ENCODE data around the gene ENAH.
A peak's percentile ranks its signal among the peaks of the same experiment; 100 is the strongest.
"Not testable (repeated sequence)": the region's sequence is repeated elsewhere in the genome, so short reads cannot be mapped to it uniquely, and the experiment has no call there.

Gene ENAH

DNA sequence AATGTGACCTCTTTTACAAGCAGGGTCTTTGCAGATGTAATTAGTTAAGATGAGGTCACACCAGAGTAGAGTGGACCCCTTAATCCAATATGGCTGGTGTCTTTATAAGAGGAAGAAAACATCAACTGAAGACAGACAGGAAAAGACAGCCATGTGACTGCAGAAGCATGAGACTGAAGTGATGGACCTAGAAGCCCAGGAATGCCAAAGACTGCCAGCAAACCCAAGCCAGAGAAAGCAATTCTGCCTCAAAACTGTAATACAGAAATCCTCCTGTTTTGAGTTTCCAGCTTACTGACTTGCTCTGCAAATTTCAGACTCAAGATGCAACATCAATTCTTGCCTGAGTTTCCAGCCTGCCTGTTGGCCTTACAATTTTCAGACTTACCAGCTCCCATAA lies 17.3 kb downstream of the ENAH start:
- Mint-ChIP-seq H3K27me3 (ENCODE audit: low read depth, poor library complexity) (no peaks in the 10 kb centered on the region), H3K27ac (no peak overlapping the region)
- no peak for DNase-seq

DNA sequence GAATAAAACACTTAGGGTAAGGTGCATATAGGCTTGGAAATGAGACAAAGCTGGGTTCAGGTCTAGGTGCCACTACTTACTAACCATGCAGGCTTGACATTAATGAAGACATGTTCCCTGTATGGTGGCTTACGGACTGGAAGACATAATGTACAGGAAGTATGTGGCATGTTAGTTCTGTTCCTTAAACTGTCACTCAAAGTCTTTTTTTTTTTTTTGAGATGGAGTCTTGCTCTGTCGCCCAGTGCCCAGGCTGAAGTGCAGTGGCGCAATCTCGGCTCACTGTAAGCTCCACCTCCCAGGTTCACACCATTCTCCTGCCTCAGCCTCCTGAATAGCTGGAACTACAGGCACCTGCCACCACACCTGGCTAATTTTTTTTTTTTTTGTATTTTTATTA lies 20.1 kb downstream of the ENAH start:
- Mint-ChIP-seq H3K4me1 (peaks cover 24% of the 10 kb centered on the region), H3K9me3 (peaks cover 14% of the 10 kb centered on the region), H3K36me3 (ENCODE audit: low read depth) (peaks cover 53% of the 10 kb centered on the region)
- H3K4me3 Mint-ChIP-seq; H3K27me3 Mint-ChIP-seq (ENCODE audit: low read depth, poor library complexity); H3K27ac Mint-ChIP-seq; DNase-seq: not testable (repeated sequence)

More for the DNA sequence above, 17.3 kb downstream of the ENAH start:
- TF ChIP-seq, protein P1, sequence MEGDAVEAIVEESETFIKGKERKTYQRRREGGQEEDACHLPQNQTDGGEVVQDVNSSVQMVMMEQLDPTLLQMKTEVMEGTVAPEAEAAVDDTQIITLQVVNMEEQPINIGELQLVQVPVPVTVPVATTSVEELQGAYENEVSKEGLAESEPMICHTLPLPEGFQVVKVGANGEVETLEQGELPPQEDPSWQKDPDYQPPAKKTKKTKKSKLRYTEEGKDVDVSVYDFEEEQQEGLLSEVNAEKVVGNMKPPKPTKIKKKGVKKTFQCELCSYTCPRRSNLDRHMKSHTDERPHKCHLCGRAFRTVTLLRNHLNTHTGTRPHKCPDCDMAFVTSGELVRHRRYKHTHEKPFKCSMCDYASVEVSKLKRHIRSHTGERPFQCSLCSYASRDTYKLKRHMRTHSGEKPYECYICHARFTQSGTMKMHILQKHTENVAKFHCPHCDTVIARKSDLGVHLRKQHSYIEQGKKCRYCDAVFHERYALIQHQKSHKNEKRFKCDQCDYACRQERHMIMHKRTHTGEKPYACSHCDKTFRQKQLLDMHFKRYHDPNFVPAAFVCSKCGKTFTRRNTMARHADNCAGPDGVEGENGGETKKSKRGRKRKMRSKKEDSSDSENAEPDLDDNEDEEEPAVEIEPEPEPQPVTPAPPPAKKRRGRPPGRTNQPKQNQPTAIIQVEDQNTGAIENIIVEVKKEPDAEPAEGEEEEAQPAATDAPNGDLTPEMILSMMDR (IDR thresholded peaks at IDR 0.05), result no peak
- H3K4me3 Mint-ChIP-seq, result no peak overlapping the region
- peaks cover 76% of the 10 kb centered on the region for H3K36me3 Mint-ChIP-seq (ENCODE audit: low read depth)
- peaks cover 9% of the 10 kb centered on the region for H3K4me1 Mint-ChIP-seq
- H3K9me3 Mint-ChIP-seq, result peaks cover 42% of the 10 kb centered on the region

DNA sequence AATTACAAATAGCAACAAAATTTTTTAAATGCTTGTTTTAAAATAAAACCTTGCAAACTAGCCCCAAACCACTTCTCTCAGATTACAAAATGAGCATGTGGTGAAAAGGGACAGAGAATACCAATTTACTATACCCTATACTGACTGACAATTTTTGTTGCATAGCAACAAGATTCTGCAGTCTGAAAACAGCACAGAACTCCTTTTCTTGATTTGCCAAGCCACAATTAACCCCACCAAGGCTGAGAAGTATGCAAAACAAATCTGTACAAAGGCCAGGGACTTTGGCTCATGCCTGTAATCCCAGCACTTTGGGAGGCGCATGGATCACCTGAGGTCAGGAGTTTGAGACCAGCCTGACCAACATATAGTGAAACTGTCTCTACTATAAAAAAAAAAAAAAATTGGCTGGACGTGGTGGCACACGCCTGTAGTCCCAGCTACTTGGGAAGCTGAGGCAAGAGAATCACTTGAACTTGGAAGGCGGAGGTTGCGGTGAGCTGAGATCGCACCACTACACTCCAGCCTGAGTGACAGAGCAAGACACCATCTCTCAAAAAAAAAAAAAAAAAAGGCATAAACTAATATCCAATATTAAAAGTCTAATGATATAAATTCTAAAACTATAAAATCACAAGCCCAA lies 21.8 kb downstream of the ENAH start:
- no peaks in the 10 kb centered on the region for H3K27me3 Mint-ChIP-seq (ENCODE audit: low read depth, poor library complexity)
- peaks cover 28% of the 10 kb centered on the region for H3K4me1 Mint-ChIP-seq
- H3K36me3 Mint-ChIP-seq (ENCODE audit: low read depth), result peaks cover 48% of the 10 kb centered on the region
- H3K4me3 Mint-ChIP-seq, result no peak overlapping the region
- peak overlapping the region; percentile 85 for H3K27ac Mint-ChIP-seq
- TF ChIP-seq, protein P1 (IDR thresholded peaks at IDR 0.05), result no peak
- H3K9me3 Mint-ChIP-seq, result no peaks in the 10 kb centered on the region
- DNase-seq, result no peak

DNA sequence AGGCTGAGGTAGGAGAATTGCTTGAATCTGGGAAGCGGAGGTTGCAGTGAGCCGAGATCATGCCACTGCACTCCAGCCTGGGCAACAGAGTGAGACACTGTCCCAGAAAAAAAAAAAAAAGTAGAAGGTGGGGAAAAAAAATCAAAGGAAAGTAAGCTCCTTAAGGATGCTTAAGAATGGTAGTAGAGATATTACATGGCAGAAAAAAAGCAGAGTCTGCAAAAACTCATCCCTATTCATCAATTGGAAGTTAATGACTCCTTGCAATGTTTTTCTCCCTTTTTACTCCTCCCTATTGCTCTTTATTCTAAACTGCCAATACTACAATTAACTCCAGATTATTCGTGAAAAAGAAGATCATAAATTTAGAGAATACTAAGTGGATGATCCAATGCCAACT lies 23.4 kb downstream of the ENAH start:
- DNase-seq, result no peak
- TF ChIP-seq, protein P1 (IDR thresholded peaks at IDR 0.05), result no peak
- H3K4me3 Mint-ChIP-seq, result no peak overlapping the region
- no peaks in the 10 kb centered on the region for H3K9me3 Mint-ChIP-seq
- H3K36me3 Mint-ChIP-seq (ENCODE audit: low read depth), result peaks cover 50% of the 10 kb centered on the region
- no peaks in the 10 kb centered on the region for H3K27me3 Mint-ChIP-seq (ENCODE audit: low read depth, poor library complexity)
- H3K4me1 Mint-ChIP-seq, result peaks cover 28% of the 10 kb centered on the region
- H3K27ac Mint-ChIP-seq, result no peak overlapping the region

DNA sequence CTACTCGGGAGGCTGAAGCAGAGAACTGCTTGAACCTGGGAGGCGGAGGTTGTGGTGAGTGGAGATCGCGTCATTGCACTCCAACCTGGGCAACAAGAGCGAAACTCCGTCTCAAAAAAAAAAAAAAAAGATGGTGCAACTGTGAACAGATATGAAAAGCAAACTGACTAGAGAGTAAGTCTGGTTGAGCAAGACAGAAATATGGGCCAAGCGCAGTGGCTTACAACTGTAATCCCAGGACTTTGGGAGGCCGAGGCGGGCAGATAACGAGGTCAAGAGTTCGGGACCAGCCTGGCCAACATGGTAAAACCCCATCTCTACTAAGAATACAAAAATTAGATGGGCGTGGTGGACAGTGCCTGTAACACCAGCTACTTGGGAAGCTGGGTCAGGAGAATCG lies 24.1 kb downstream of the ENAH start:
- not testable (repeated sequence) for H3K4me3 Mint-ChIP-seq; H3K27me3 Mint-ChIP-seq (ENCODE audit: low read depth, poor library complexity); H3K9me3 Mint-ChIP-seq; DNase-seq
- H3K27ac Mint-ChIP-seq, result peak overlapping the region; percentile 80
- H3K4me1 Mint-ChIP-seq, result peaks cover 28% of the 10 kb centered on the region
- H3K36me3 Mint-ChIP-seq (ENCODE audit: low read depth), result peaks cover 53% of the 10 kb centered on the region

DNA sequence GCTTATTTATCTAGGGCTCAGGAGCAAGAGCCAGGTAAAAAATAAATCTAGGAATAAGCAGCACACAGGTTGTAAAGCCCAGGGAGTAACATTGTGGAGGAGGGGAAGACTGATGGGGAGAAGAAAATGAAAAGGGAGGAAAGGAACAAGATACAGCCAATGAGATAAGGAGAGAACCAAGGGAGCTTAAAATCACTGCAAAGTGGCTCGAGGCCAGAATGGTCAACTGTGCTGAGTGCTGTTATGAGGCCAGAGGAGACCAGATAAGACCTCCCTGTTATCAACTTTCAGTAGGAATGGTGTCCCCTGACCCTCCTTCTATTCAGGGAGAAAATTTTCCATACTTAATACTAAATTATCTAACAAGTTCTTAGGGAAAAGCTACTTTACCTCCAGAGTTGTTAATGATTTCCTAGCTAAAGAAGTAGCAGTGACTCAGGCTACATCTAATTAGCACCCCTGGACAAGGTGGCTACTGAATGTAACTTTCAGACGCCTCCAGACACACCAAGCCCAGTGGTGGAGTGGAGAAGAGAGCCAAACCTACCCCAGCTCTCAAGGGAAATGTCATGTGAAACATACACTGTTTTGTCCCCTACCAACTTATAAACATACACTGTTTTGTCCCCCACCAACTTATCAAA lies 25.5 kb downstream of the ENAH start:
- Mint-ChIP-seq H3K27me3 (ENCODE audit: low read depth, poor library complexity) (no peaks in the 10 kb centered on the region), H3K27ac (peak overlapping the region; percentile 18), H3K9me3 (peaks cover 12% of the 10 kb centered on the region), H3K4me1 (peaks cover 28% of the 10 kb centered on the region), H3K36me3 (ENCODE audit: low read depth) (peaks cover 57% of the 10 kb centered on the region), H3K4me3 (no peak overlapping the region)
- no peak for DNase-seq
- TF ChIP-seq, protein P1 (IDR thresholded peaks at IDR 0.05), result no peak

DNA sequence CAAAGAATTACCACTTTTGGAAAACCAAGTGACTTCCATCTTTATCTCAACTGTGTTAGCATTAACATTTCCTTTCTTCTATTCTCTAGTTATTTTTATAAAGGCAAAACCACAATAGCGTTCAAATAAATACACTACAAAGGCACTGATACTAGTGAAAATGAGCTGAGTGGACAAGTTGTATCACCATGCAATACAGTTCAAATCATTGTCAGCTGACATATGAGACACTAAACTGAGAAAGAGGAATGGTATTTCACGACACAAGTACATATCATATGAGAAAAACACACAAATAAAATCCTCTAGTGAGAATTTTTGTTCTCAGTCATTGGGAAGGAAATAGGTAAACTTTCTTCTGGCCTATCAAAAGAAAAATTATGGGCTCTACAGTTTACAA lies 26.2 kb downstream of the ENAH start:
- Mint-ChIP-seq H3K27me3 (ENCODE audit: low read depth, poor library complexity) (no peaks in the 10 kb centered on the region), H3K4me1 (peaks cover 28% of the 10 kb centered on the region), H3K9me3 (peaks cover 18% of the 10 kb centered on the region), H3K36me3 (ENCODE audit: low read depth) (peaks cover 58% of the 10 kb centered on the region), H3K4me3 (no peak overlapping the region), H3K27ac (peak overlapping the region; percentile 17)
- TF ChIP-seq, protein P1 (IDR thresholded peaks at IDR 0.05), result no peak
- DNase-seq, result no peak

Data from nephron progenitor cell (in vitro differentiated cells).